Vagina (tissue), 2 donors: ENCODE measurements around the gene CHRNB1.

Experiments
- CTCF ChIP-seq, 3 experiments: fragments of 450-650 bp in 2 of 3; fragments of 200-600 bp in 1 of 3; sonication (generic) in 1 of 3; IDR thresholded peaks; one replicate each; pipeline ENCODE4 v1.5.1; 2017 to 2019; ENCODE audit warnings: antibody characterized with exemption in 3 of 3, mild to moderate bottlenecking in 2 of 3, moderate library complexity in 2 of 3
- POLR2A ChIP-seq, 2 donors: fragments of 450-650 bp; IDR thresholded peaks; one replicate each; pipeline ENCODE4 v1.6.1; 2017; ENCODE audit warnings: antibody characterized with exemption in 2 of 2, mild to moderate bottlenecking in 2 of 2, moderate library complexity in 2 of 2
- POLR2AphosphoS5 ChIP-seq, 2 donors: sonication (generic); formaldehyde crosslinking; IDR thresholded peaks; one replicate each; pipeline ENCODE4 v1.9.0; 2017; ENCODE audit warnings: antibody characterized with exemption in 2 of 2, mild to moderate bottlenecking in 2 of 2, low read depth in 1 of 2; ENCODE audit not compliant: insufficient read depth in 1 of 2

- TF ChIP-seq CTCF (IDR thresholded peaks at IDR 0.05) = no peak
- no peak for TF ChIP-seq POLR2A (IDR thresholded peaks at IDR 0.05)
- no peak for TF ChIP-seq POLR2AphosphoS5 (IDR thresholded peaks at IDR 0.05; ENCODE audit: insufficient read depth in 1 of 2, low read depth in 1 of 2)
Observed at GRCh38 chr17:7419819-7420610, 24.8 kb upstream of the CHRNB1 start, which contains the start of gene SPEM1.
